OCI-LY1 (cell line): ENCODE data around the gene OR11A1.
"Not testable (repeated sequence)": the region's sequence is repeated elsewhere in the genome, so short reads cannot be mapped to it uniquely, and the experiment has no call there.

Experiments
- H2AFZ ChIP-seq: fragments of 200-600 bp; sonication (generic), shearing (Covaris generic); 2 replicates; pipeline ENCODE4 v1.6.0; 2014; ENCODE audit warnings: antibody characterized with exemption, mild to moderate bottlenecking, low read length
- H3F3A ChIP-seq: fragments of 200-600 bp; sonication (generic), shearing (Covaris generic); 2 replicates; pipeline ENCODE4 v1.6.0; 2014; ENCODE audit warnings: mild to moderate bottlenecking, antibody characterized with exemption, low read length, moderate library complexity; ENCODE audit not compliant: insufficient read depth
- H3K27ac ChIP-seq: fragments of 200-600 bp; sonication (generic); 2 replicates; pipeline ENCODE4 v1.5.1; 2014; ENCODE audit warnings: low read length, mixed run types, mild to moderate bottlenecking, low read depth; ENCODE audit not compliant: poor library complexity, severe bottlenecking
- H3K27me3 ChIP-seq: fragments of 200-600 bp; sonication (generic); 2 replicates; pipeline ENCODE4 v1.6.0; 2014; ENCODE audit warnings: antibody characterized with exemption, mild to moderate bottlenecking, low read length, moderate library complexity; ENCODE audit not compliant: insufficient read depth
- H3K36me3 ChIP-seq: fragments of 200-600 bp; sonication (generic); 2 replicates; pipeline ENCODE4 v1.6.1; 2014; ENCODE audit warnings: mild to moderate bottlenecking, antibody characterized with exemption, low read length, moderate library complexity, mixed read lengths; ENCODE audit not compliant: insufficient read depth
- H3K4me1 ChIP-seq: fragments of 200-600 bp; sonication (generic); 2 replicates; pipeline ENCODE4 v1.5.1; 2014; ENCODE audit warnings: mild to moderate bottlenecking, low read length, moderate library complexity; ENCODE audit not compliant: insufficient read depth, severe bottlenecking
- H3K4me2 ChIP-seq: fragments of 200-600 bp; sonication (generic), shearing (Covaris generic); 2 replicates; pipeline ENCODE4 v1.6.1; 2014; ENCODE audit warnings: low read length
- H3K4me3 ChIP-seq: fragments of 200-600 bp; sonication (generic); 2 replicates; pipeline ENCODE4 v1.5.1; 2014; ENCODE audit warnings: low read length, low read depth, mild to moderate bottlenecking, mixed read lengths; ENCODE audit not compliant: poor library complexity, severe bottlenecking
- H3K79me2 ChIP-seq: fragments of 200-600 bp; shearing (Covaris generic); 2 replicates; pipeline ENCODE4 v1.6.1; 2016; ENCODE audit warnings: mixed run types, low read length, mixed read lengths; ENCODE audit not compliant: insufficient read depth
- H3K9ac ChIP-seq: fragments of 200-600 bp; sonication (generic), shearing (Covaris generic); 2 replicates; pipeline ENCODE4 v1.6.1; 2014; ENCODE audit warnings: mild to moderate bottlenecking, low read length, mixed read lengths
- H3K9me2 ChIP-seq: fragments of 200-600 bp; sonication (generic), shearing (Covaris generic); 2 replicates; pipeline ENCODE4 v1.6.1; 2014; ENCODE audit warnings: low read depth, mild to moderate bottlenecking, low read length, mixed read lengths
- H3K9me3 ChIP-seq: fragments of 200-600 bp; shearing (Covaris generic); 2 replicates; pipeline ENCODE4 v1.6.1; 2014; ENCODE audit warnings: low read length, mixed read lengths
- H4K20me1 ChIP-seq: fragments of 200-600 bp; sonication (generic), shearing (Covaris generic); 2 replicates; pipeline ENCODE4 v1.6.0; 2016; ENCODE audit warnings: mild to moderate bottlenecking, low read length; ENCODE audit not compliant: insufficient read depth
- CTCF ChIP-seq: fragments of 200-600 bp; sonication (generic), shearing (Covaris generic); IDR thresholded peaks from 2 replicates; pipeline ENCODE4 v1.5.1; 2017; ENCODE audit warnings: mild to moderate bottlenecking, antibody characterized with exemption, low read length, moderate library complexity, mixed read lengths
- EZH2 ChIP-seq: fragments of 200-600 bp; sonication (generic), shearing (Covaris generic); IDR thresholded peaks from 2 replicates; pipeline ENCODE4 v1.8.0; 2017; ENCODE audit warnings: borderline replicate concordance, mixed run types, mild to moderate bottlenecking, antibody characterized with exemption, low read length, moderate library complexity, mixed read lengths

The OR11A1 gene

GRCh38 chr6:29447670-29448069, 9.2 kb downstream of the OR11A1 start:
- no peaks in the 10 kb centered on the region for H3K4me1 ChIP-seq
- TF ChIP-seq CTCF, result no peak
- no peak for TF ChIP-seq EZH2
- H3K79me2 ChIP-seq, result no peaks in the 10 kb centered on the region
- H3K27ac ChIP-seq, result no peak overlapping the region
- H3K9me2 ChIP-seq, result no peaks in the 10 kb centered on the region
- H4K20me1 ChIP-seq, result no peaks in the 10 kb centered on the region
- H3K36me3 ChIP-seq, result no peaks in the 10 kb centered on the region
- H3K4me2 ChIP-seq, result no peak overlapping the region
- H3F3A ChIP-seq, result no peaks in the 10 kb centered on the region
- 0 out of 2 replicates have a peak, but pooled peaks cover 3% of the 10 kb centered on the region for H3K27me3 ChIP-seq
- no peaks in the 10 kb centered on the region for H3K9me3 ChIP-seq
- H3K4me3 ChIP-seq, result no peak overlapping the region
- H3K9ac ChIP-seq, result no peak overlapping the region
- no peak overlapping the region for H2AFZ ChIP-seq

- not testable (repeated sequence) for H3K79me2 ChIP-seq, H3K9ac ChIP-seq, H3K9me2 ChIP-seq, H3F3A ChIP-seq, H3K27me3 ChIP-seq, H3K9me3 ChIP-seq, H2AFZ ChIP-seq, H4K20me1 ChIP-seq, H3K4me1 ChIP-seq, H3K4me3 ChIP-seq, H3K4me2 ChIP-seq, H3K36me3 ChIP-seq, H3K27ac ChIP-seq
These were observed 12.8 kb downstream of the OR11A1 start for GRCh38 chr6:29444031-29444430.

GRCh38 chr6:29442719-29443118, 14.2 kb downstream of the OR11A1 start:
- TF ChIP-seq CTCF (no peak), EZH2 (no peak)
- Histone ChIP-seq H4K20me1 (no peaks in the 10 kb centered on the region), H3K9me3 (no peaks in the 10 kb centered on the region), H2AFZ (no peak overlapping the region), H3K4me3 (no peak overlapping the region), H3K79me2 (no peaks in the 10 kb centered on the region), H3K27me3 (0 out of 2 replicates have a peak, but pooled peaks cover 3% of the 10 kb centered on the region), H3K27ac (no peak overlapping the region), H3K36me3 (no peaks in the 10 kb centered on the region), H3K9me2 (no peaks in the 10 kb centered on the region), H3K9ac (no peak overlapping the region), H3K4me1 (no peaks in the 10 kb centered on the region), H3F3A (no peaks in the 10 kb centered on the region), H3K4me2 (no peak overlapping the region)

- no peaks in the 10 kb centered on the region for H3K27me3 ChIP-seq
- H3K9ac ChIP-seq, result no peak within 1 kb of the TSS
- no peaks in the 10 kb centered on the region for H3K4me1 ChIP-seq
- H4K20me1 ChIP-seq, result no peaks in the 10 kb centered on the region
- no peak within 1 kb of the TSS for H2AFZ ChIP-seq
- H3K9me3 ChIP-seq, result no peaks in the 10 kb centered on the region
- TF ChIP-seq CTCF (no peak), EZH2 (no peak)
- no peaks in the 10 kb centered on the region for H3K9me2 ChIP-seq
- no peak within 1 kb of the TSS for H3K4me2 ChIP-seq
- H3K27ac ChIP-seq, result no peak within 1 kb of the TSS
- no peaks in the 10 kb centered on the region for H3K79me2 ChIP-seq
- H3K36me3 ChIP-seq, result no peaks in the 10 kb centered on the region
- no peaks in the 10 kb centered on the region for H3F3A ChIP-seq
- H3K4me3 ChIP-seq, result no peak within 1 kb of the TSS
These were observed 17.9 kb downstream of the OR11A1 start, which contains the start of gene OR10C1 for GRCh38 chr6:29439006-29439405. OR10C1 (plus strand) TSS chr6:29439306; CDS start chr6:29440016, 710 bp downstream.

- H3K27ac ChIP-seq, H3K4me3 ChIP-seq, H2AFZ ChIP-seq, H3K9ac ChIP-seq, H3F3A ChIP-seq, H3K9me3 ChIP-seq, H3K79me2 ChIP-seq, H3K4me1 ChIP-seq, H3K36me3 ChIP-seq, H3K27me3 ChIP-seq, H3K9me2 ChIP-seq, H4K20me1 ChIP-seq, H3K4me2 ChIP-seq: not testable (repeated sequence)
These were observed 20.1 kb downstream of the OR11A1 start for GRCh38 chr6:29436730-29437129.
